H9 (cell line): ENCODE data around the gene SLC9A5. TPM values are rescaled to one million over a fixed set of nuclear protein-coding genes. Genes with fewer than 3 reads are reported as not detected.

Experiments
- DNase-seq: peaks from one replicate; pipeline ENCODE4 v3.0.0-alpha.2; 2017
- H2AFZ ChIP-seq: one replicate; pipeline ENCODE4 v1.6.1; 2013; ENCODE audit warnings: mild to moderate bottlenecking, low read length, control low read depth, moderate library complexity
- H2AK5ac ChIP-seq: 2 replicates; pipeline ENCODE4 v1.6.1; 2013; ENCODE audit warnings: low read length, control low read depth, mixed read lengths; ENCODE audit not compliant: insufficient read length
- H2BK120ac ChIP-seq: one replicate; pipeline ENCODE4 v1.6.1; 2013; ENCODE audit warnings: low read depth, mild to moderate bottlenecking, low read length, control low read depth, inconsistent platforms; ENCODE audit not compliant: poor library complexity, severe bottlenecking
- H2BK12ac ChIP-seq: 2 replicates; pipeline ENCODE4 v1.6.1; 2013; ENCODE audit warnings: low read length, control low read depth, mixed read lengths, low read depth; ENCODE audit not compliant: insufficient read length
- H2BK15ac ChIP-seq: 2 replicates; pipeline ENCODE4 v1.6.1; 2013; ENCODE audit warnings: low read depth, low read length, control low read depth
- H2BK20ac ChIP-seq: one replicate; pipeline ENCODE4 v1.6.1; 2013; ENCODE audit warnings: low read depth, mild to moderate bottlenecking, low read length, control low read depth, inconsistent platforms; ENCODE audit not compliant: poor library complexity, severe bottlenecking
- H2BK5ac ChIP-seq: 2 replicates; pipeline ENCODE4 v1.6.1; 2013; ENCODE audit warnings: low read length, control low read depth, mixed read lengths; ENCODE audit not compliant: insufficient read length
- H3K14ac ChIP-seq: 2 replicates; pipeline ENCODE4 v1.6.1; 2013; ENCODE audit warnings: low read length, control low read depth; ENCODE audit not compliant: insufficient read depth
- H3K18ac ChIP-seq: 2 replicates; pipeline ENCODE4 v1.6.1; 2013; ENCODE audit warnings: low read depth, mild to moderate bottlenecking, mixed read lengths, low read length, control low read depth; ENCODE audit not compliant: insufficient read length
- H3K23ac ChIP-seq: 2 replicates; pipeline ENCODE4 v1.6.1; 2013; ENCODE audit warnings: low read length, control low read depth, mixed read lengths, low read depth; ENCODE audit not compliant: insufficient read length
- H3K23me2 ChIP-seq: 2 replicates; pipeline ENCODE4 v1.6.1; 2013; ENCODE audit warnings: low read depth, mild to moderate bottlenecking, mixed read lengths, low read length, control low read depth; ENCODE audit not compliant: insufficient read length, poor library complexity, severe bottlenecking
- H3K27ac ChIP-seq: 2 replicates; pipeline ENCODE4 v1.5.1; 2013; ENCODE audit warnings: low read length, control low read depth, mixed read lengths, low read depth; ENCODE audit not compliant: insufficient read length
- H3K27me3 ChIP-seq: 2 replicates; pipeline ENCODE4 v1.6.1; 2013; ENCODE audit warnings: low read length, control low read depth, inconsistent platforms; ENCODE audit not compliant: insufficient read depth
- H3K4ac ChIP-seq: 2 replicates; pipeline ENCODE4 v1.6.1; 2013; ENCODE audit warnings: low read depth, mild to moderate bottlenecking, control low read depth, inconsistent platforms, low read length, moderate library complexity
- H3K4me1 ChIP-seq: 2 replicates; pipeline ENCODE4 v1.6.1; 2013; ENCODE audit warnings: low read length, control low read depth, inconsistent platforms; ENCODE audit not compliant: insufficient read depth
- H3K4me2 ChIP-seq: 2 replicates; pipeline ENCODE4 v1.6.1; 2013; ENCODE audit warnings: low read length, control low read depth, mixed read lengths; ENCODE audit not compliant: insufficient read length, insufficient read depth
- H3K56ac ChIP-seq: 2 replicates; pipeline ENCODE4 v1.6.1; 2013; ENCODE audit warnings: low read depth, mild to moderate bottlenecking, mixed read lengths, low read length, control low read depth; ENCODE audit not compliant: insufficient read length
- H3K79me1 ChIP-seq: 2 replicates; pipeline ENCODE4 v1.6.1; 2013; ENCODE audit warnings: low read depth, mild to moderate bottlenecking, moderate library complexity, low read length, control low read depth, inconsistent platforms; ENCODE audit not compliant: insufficient read depth, poor library complexity, severe bottlenecking
- H3K79me2 ChIP-seq: 2 replicates; pipeline ENCODE4 v1.6.1; 2013; ENCODE audit warnings: low read length, control low read depth, inconsistent platforms; ENCODE audit not compliant: insufficient read depth
- H3K9ac ChIP-seq: 2 replicates; pipeline ENCODE4 v1.6.1; 2013; ENCODE audit warnings: low read length, control low read depth, mixed read lengths; ENCODE audit not compliant: insufficient read length; ENCODE audit errors: extremely low read depth
- H3K9me3 ChIP-seq: one replicate; pipeline ENCODE4 v1.6.1; 2013; ENCODE audit warnings: low read depth, low read length, inconsistent platforms; ENCODE audit not compliant: control insufficient read depth
- H3T11ph ChIP-seq: one replicate; pipeline ENCODE4 v1.6.1; 2013; ENCODE audit warnings: mild to moderate bottlenecking, low read length, control low read depth, inconsistent platforms
- H4K20me1 ChIP-seq: one replicate; pipeline ENCODE4 v1.6.1; 2013; ENCODE audit not compliant: control insufficient read depth, insufficient read length, insufficient read depth
- H4K5ac ChIP-seq: 2 replicates; pipeline ENCODE4 v1.6.1; 2013; ENCODE audit warnings: low read depth, mild to moderate bottlenecking, mixed read lengths, low read length, control low read depth; ENCODE audit not compliant: insufficient read length
- H4K8ac ChIP-seq: replicated peaks from 2 replicates; pipeline ENCODE4 v1.6.1; 2013; ENCODE audit warnings: low read length, control low read depth, mixed read lengths, low read depth; ENCODE audit not compliant: insufficient read length
- H4K91ac ChIP-seq: 2 replicates; pipeline ENCODE4 v1.6.1; 2013; ENCODE audit warnings: low read depth, mild to moderate bottlenecking, moderate library complexity, mixed read lengths, low read length, control low read depth; ENCODE audit not compliant: insufficient read length
- H3K27ac Mint-ChIP-seq, 3 experiments: 2 replicates in 2 of 3; 3 replicates in 1 of 3; pipeline ENCODE4 v1.8.0; 2020 to 2021; ENCODE audit warnings: mixed read lengths in 3 of 3, mild to moderate bottlenecking in 1 of 3, moderate library complexity in 1 of 3
- H3K27me3 Mint-ChIP-seq: 2 replicates; pipeline ENCODE4 v1.8.0; 2021; ENCODE audit warnings: low read depth, mild to moderate bottlenecking, moderate library complexity, mixed read lengths
- H3K36me3 Mint-ChIP-seq, 3 experiments: 2 replicates in 2 of 3; 3 replicates in 1 of 3; pipeline ENCODE4 v1.8.0; 2020 to 2021; ENCODE audit warnings: low read depth in 3 of 3, mixed read lengths in 3 of 3; ENCODE audit not compliant: insufficient read depth in 1 of 3
- H3K4me1 Mint-ChIP-seq, 2 experiments: 2 replicates each; pipeline ENCODE4 v1.8.0; 2020; ENCODE audit warnings: mixed read lengths in 2 of 2
- H3K4me3 Mint-ChIP-seq, 2 experiments: 2 replicates in 1 of 2; 3 replicates in 1 of 2; pipeline ENCODE4 v1.8.0; 2020 to 2021; ENCODE audit warnings: mild to moderate bottlenecking in 2 of 2, mixed read lengths in 2 of 2, moderate library complexity in 1 of 2
- H3K9me3 Mint-ChIP-seq, 2 experiments: 2 replicates in 1 of 2; 3 replicates in 1 of 2; pipeline ENCODE4 v1.8.0; 2020; ENCODE audit warnings: mild to moderate bottlenecking in 2 of 2, mixed read lengths in 2 of 2, moderate library complexity in 1 of 2
- CTCF ChIP-seq: fragments of 200-600 bp; sonication (generic); conservative IDR thresholded peaks from 3 replicates; pipeline ENCODE4 v1.8.0; 2021; ENCODE audit warnings: antibody characterized with exemption, mild to moderate bottlenecking
- WGBS: extraction: QIAGEN DNeasy Blood & Tissue Kit; methylation state at CpG from one replicate; pipeline ENCODE4 v1.1.7; 2013; ENCODE audit warnings: missing lambda C conversion rate, low lambda C conversion rate, mixed read lengths; ENCODE audit not compliant: insufficient read length; ENCODE audit errors: extremely low coverage; 5-methylcytosine and 5-hydroxymethylcytosine counted together
- total RNA-seq: library from RNA; stranded (reverse); gene quantifications from 2 replicates; pipeline ENCODE4 v1.2.1, GENCODE V29; 2021

The SLC9A5 gene
- total RNA-seq, 1 experiment from 2014 or later, result 9.1 TPM

GRCh38 chr16:67200491-67200890 lies 48.3 kb upstream of the SLC9A5 start:
- no peak overlapping the region for H2AFZ ChIP-seq
- H4K91ac ChIP-seq, result no peak overlapping the region
- peaks cover 19 to 56% (median 31%) of the 10 kb centered on the region in 3 experiments; a peak in 6 of 7 replicates for H3K36me3 Mint-ChIP-seq
- TF ChIP-seq CTCF, result no peak
- no peak overlapping the region for H2BK20ac ChIP-seq
- no peaks in the 10 kb centered on the region for H3K79me1 ChIP-seq
- H3K4me1 Mint-ChIP-seq, result peaks cover 7 to 12% of the 10 kb centered on the region in 2 experiments
- H3K4me3 Mint-ChIP-seq, result no peak overlapping the region; a peak in 1 of 5 replicates
- H3K9ac ChIP-seq, result no peak overlapping the region
- no peak overlapping the region for H3K23ac ChIP-seq
- peak overlapping the region; percentile 47 for H3K4me2 ChIP-seq
- H2AK5ac ChIP-seq, result no peak overlapping the region
- no peak overlapping the region for H3K14ac ChIP-seq
- H3K56ac ChIP-seq, result no peak overlapping the region
- WGBS, result no CpG with 5 or more reads among the region's 8 CpGs
- H3K27me3 Mint-ChIP-seq, result 0 out of 2 replicates have a peak, but pooled peaks cover 2% of the 10 kb centered on the region
- no peak overlapping the region for H2BK15ac ChIP-seq
- H2BK120ac ChIP-seq, result no peak overlapping the region
- no peak overlapping the region for H2BK12ac ChIP-seq
- no peak overlapping the region for H4K5ac ChIP-seq
- no peak overlapping the region for H4K8ac ChIP-seq
- no peak overlapping the region for H3K27ac ChIP-seq
- no peaks in the 10 kb centered on the region for H3K9me3 Mint-ChIP-seq
- H3K18ac ChIP-seq, result no peak overlapping the region
- H3K23me2 ChIP-seq, result no peaks in the 10 kb centered on the region
- no peaks in the 10 kb centered on the region for H3K27me3 ChIP-seq
- no peaks in the 10 kb centered on the region for H3K9me3 ChIP-seq
- no peak overlapping the region for H3T11ph ChIP-seq
- H3K79me2 ChIP-seq, result no peaks in the 10 kb centered on the region
- no peak overlapping the region for H2BK5ac ChIP-seq
- H3K4ac ChIP-seq, result no peak overlapping the region
- no peaks in the 10 kb centered on the region for H4K20me1 ChIP-seq
- no peak overlapping the region for H3K27ac Mint-ChIP-seq
- H3K4me1 ChIP-seq, result no peaks in the 10 kb centered on the region
- no peak for DNase-seq
